ENCODE data around the gene VPS26A.
A peak's percentile ranks its signal among the peaks of the same experiment; 100 is the strongest.
"Not testable (repeated sequence)": the region's sequence is repeated elsewhere in the genome, so short reads cannot be mapped to it uniquely, and the experiment has no call there.

VPS26A gene

GRCh38 chr10:69107176-69107490 is 16.8 kb upstream of the VPS26A start:
- no peaks in the 10 kb centered on the region for H3K27me3 ChIP-seq (ENCODE audit: control insufficient read depth, insufficient read depth, low read length)
- no peak overlapping the region for H3K9ac ChIP-seq (ENCODE audit: low read depth, low read length)
- H3K4me3 ChIP-seq (ENCODE audit: low read depth, low read length) = no peak overlapping the region
- H3K36me3 ChIP-seq (ENCODE audit: control insufficient read depth, insufficient read depth, low read length) = no peaks in the 10 kb centered on the region
- H3K4me1 ChIP-seq (ENCODE audit: control insufficient read depth, insufficient read depth, low read length) = no peaks in the 10 kb centered on the region
- H3K9me3 ChIP-seq (ENCODE audit: control insufficient read depth, insufficient read depth, low read length) = no peaks in the 10 kb centered on the region

- no peak overlapping the region for H3K4me3 ChIP-seq (ENCODE audit: low read depth, low read length)
Observed at GRCh38 chr10:69107699-69108098, 16.3 kb upstream of the VPS26A start.

GRCh38 chr10:69119896-69120295 is 4.1 kb upstream of the VPS26A start:
- Histone ChIP-seq H3K36me3 (ENCODE audit: control insufficient read depth, insufficient read depth, low read length) (no peaks in the 10 kb centered on the region), H3K9ac (ENCODE audit: low read depth, low read length) (no peak overlapping the region), H3K27me3 (ENCODE audit: control insufficient read depth, insufficient read depth, low read length) (no peaks in the 10 kb centered on the region)

More at GRCh38 chr10:69107699-69108098, 16.3 kb upstream of the VPS26A start:
- Histone ChIP-seq H3K9ac (ENCODE audit: low read depth, low read length) (no peak overlapping the region), H3K9me3 (ENCODE audit: control insufficient read depth, insufficient read depth, low read length) (no peaks in the 10 kb centered on the region), H3K4me1 (ENCODE audit: control insufficient read depth, insufficient read depth, low read length) (no peaks in the 10 kb centered on the region), H3K36me3 (ENCODE audit: control insufficient read depth, insufficient read depth, low read length) (no peaks in the 10 kb centered on the region), H3K27me3 (ENCODE audit: control insufficient read depth, insufficient read depth, low read length) (no peaks in the 10 kb centered on the region)

GRCh38 chr10:69123306-69123746 is 652 bp upstream of the VPS26A start:
- H3K4me1 ChIP-seq (ENCODE audit: control insufficient read depth, insufficient read depth, low read length) = peaks cover 2% of the 10 kb centered on the region
- no peaks in the 10 kb centered on the region for H3K9me3 ChIP-seq (ENCODE audit: control insufficient read depth, insufficient read depth, low read length)
- H3K4me3 ChIP-seq (ENCODE audit: low read depth, low read length) = peak overlapping the region; percentile 95
- no peaks in the 10 kb centered on the region for H3K36me3 ChIP-seq (ENCODE audit: control insufficient read depth, insufficient read depth, low read length)
- no peaks in the 10 kb centered on the region for H3K27me3 ChIP-seq (ENCODE audit: control insufficient read depth, insufficient read depth, low read length)
- peak overlapping the region; percentile 92 for H3K9ac ChIP-seq (ENCODE audit: low read depth, low read length)

More at GRCh38 chr10:69119896-69120295, 4.1 kb upstream of the VPS26A start:
- Histone ChIP-seq H3K4me3 (ENCODE audit: low read depth, low read length) (no peak overlapping the region), H3K4me1 (ENCODE audit: control insufficient read depth, insufficient read depth, low read length) (peaks cover 2% of the 10 kb centered on the region), H3K9me3 (ENCODE audit: control insufficient read depth, insufficient read depth, low read length) (no peaks in the 10 kb centered on the region)

GRCh38 chr10:69124563-69125268 is 738 bp downstream of the VPS26A start:
- no peaks in the 10 kb centered on the region for H3K27me3 ChIP-seq (ENCODE audit: control insufficient read depth, insufficient read depth, low read length)

GRCh38 chr10:69125554-69125953 is 1.6 kb downstream of the VPS26A start:
- Histone ChIP-seq H3K27me3 (ENCODE audit: control insufficient read depth, insufficient read depth, low read length) (no peaks in the 10 kb centered on the region), H3K36me3 (ENCODE audit: control insufficient read depth, insufficient read depth, low read length) (no peaks in the 10 kb centered on the region), H3K9ac (ENCODE audit: low read depth, low read length) (no peak overlapping the region), H3K9me3 (ENCODE audit: control insufficient read depth, insufficient read depth, low read length) (no peaks in the 10 kb centered on the region), H3K4me1 (ENCODE audit: control insufficient read depth, insufficient read depth, low read length) (peaks cover 2% of the 10 kb centered on the region), H3K4me3 (ENCODE audit: low read depth, low read length) (peak overlapping the region; percentile 93)

More at GRCh38 chr10:69124563-69125268, 738 bp downstream of the VPS26A start:
- H3K9me3 ChIP-seq (ENCODE audit: control insufficient read depth, insufficient read depth, low read length) = no peaks in the 10 kb centered on the region
- H3K4me3 ChIP-seq (ENCODE audit: low read depth, low read length) = peak overlapping the region; percentile 93
- peak overlapping the region; percentile 91 for H3K9ac ChIP-seq (ENCODE audit: low read depth, low read length)
- H3K4me1 ChIP-seq (ENCODE audit: control insufficient read depth, insufficient read depth, low read length) = peaks cover 2% of the 10 kb centered on the region
- no peaks in the 10 kb centered on the region for H3K36me3 ChIP-seq (ENCODE audit: control insufficient read depth, insufficient read depth, low read length)

- H3K36me3 ChIP-seq (ENCODE audit: control insufficient read depth, insufficient read depth, low read length) = no peaks in the 10 kb centered on the region
- H3K27me3 ChIP-seq (ENCODE audit: control insufficient read depth, insufficient read depth, low read length) = no peaks in the 10 kb centered on the region
- H3K4me1 ChIP-seq (ENCODE audit: control insufficient read depth, insufficient read depth, low read length) = no peaks in the 10 kb centered on the region
- H3K4me3 ChIP-seq (ENCODE audit: low read depth, low read length) = no peak overlapping the region
- no peaks in the 10 kb centered on the region for H3K9me3 ChIP-seq (ENCODE audit: control insufficient read depth, insufficient read depth, low read length)
- no peak overlapping the region for H3K9ac ChIP-seq (ENCODE audit: low read depth, low read length)
Observed at GRCh38 chr10:69130251-69130650, 6.3 kb downstream of the VPS26A start.

GRCh38 chr10:69139961-69140360 is 16.0 kb downstream of the VPS26A start:
- H3K4me1 ChIP-seq (ENCODE audit: control insufficient read depth, insufficient read depth, low read length) = no peaks in the 10 kb centered on the region
- no peaks in the 10 kb centered on the region for H3K36me3 ChIP-seq (ENCODE audit: control insufficient read depth, insufficient read depth, low read length)
- no peaks in the 10 kb centered on the region for H3K9me3 ChIP-seq (ENCODE audit: control insufficient read depth, insufficient read depth, low read length)
- no peaks in the 10 kb centered on the region for H3K27me3 ChIP-seq (ENCODE audit: control insufficient read depth, insufficient read depth, low read length)
- no peak overlapping the region for H3K4me3 ChIP-seq (ENCODE audit: low read depth, low read length)
- no peak overlapping the region for H3K9ac ChIP-seq (ENCODE audit: low read depth, low read length)

GRCh38 chr10:69141304-69141703 is 17.3 kb downstream of the VPS26A start:
- no peaks in the 10 kb centered on the region for H3K36me3 ChIP-seq (ENCODE audit: control insufficient read depth, insufficient read depth, low read length)
- H3K9ac ChIP-seq (ENCODE audit: low read depth, low read length) = no peak overlapping the region

GRCh38 chr10:69142074-69142473 is 18.1 kb downstream of the VPS26A start:
- H3K4me3 ChIP-seq (ENCODE audit: low read depth, low read length); H3K27me3 ChIP-seq (ENCODE audit: control insufficient read depth, insufficient read depth, low read length); H3K4me1 ChIP-seq (ENCODE audit: control insufficient read depth, insufficient read depth, low read length); H3K36me3 ChIP-seq (ENCODE audit: control insufficient read depth, insufficient read depth, low read length); H3K9ac ChIP-seq (ENCODE audit: low read depth, low read length); H3K9me3 ChIP-seq (ENCODE audit: control insufficient read depth, insufficient read depth, low read length): not testable (repeated sequence)

More at GRCh38 chr10:69141304-69141703, 17.3 kb downstream of the VPS26A start:
- Histone ChIP-seq H3K27me3 (ENCODE audit: control insufficient read depth, insufficient read depth, low read length) (no peaks in the 10 kb centered on the region), H3K4me3 (ENCODE audit: low read depth, low read length) (no peak overlapping the region), H3K4me1 (ENCODE audit: control insufficient read depth, insufficient read depth, low read length) (no peaks in the 10 kb centered on the region), H3K9me3 (ENCODE audit: control insufficient read depth, insufficient read depth, low read length) (no peaks in the 10 kb centered on the region)

- Histone ChIP-seq H3K9me3 (ENCODE audit: control insufficient read depth, insufficient read depth, low read length) (no peaks in the 10 kb centered on the region), H3K36me3 (ENCODE audit: control insufficient read depth, insufficient read depth, low read length) (no peaks in the 10 kb centered on the region), H3K4me1 (ENCODE audit: control insufficient read depth, insufficient read depth, low read length) (no peaks in the 10 kb centered on the region), H3K27me3 (ENCODE audit: control insufficient read depth, insufficient read depth, low read length) (no peaks in the 10 kb centered on the region), H3K9ac (ENCODE audit: low read depth, low read length) (no peak overlapping the region), H3K4me3 (ENCODE audit: low read depth, low read length) (no peak overlapping the region)
Observed at GRCh38 chr10:69142983-69143382, 19.0 kb downstream of the VPS26A start.

- H3K4me3 ChIP-seq (ENCODE audit: low read depth, low read length) = no peak overlapping the region
- no peaks in the 10 kb centered on the region for H3K4me1 ChIP-seq (ENCODE audit: control insufficient read depth, insufficient read depth, low read length)
- no peaks in the 10 kb centered on the region for H3K9me3 ChIP-seq (ENCODE audit: control insufficient read depth, insufficient read depth, low read length)
- no peak overlapping the region for H3K9ac ChIP-seq (ENCODE audit: low read depth, low read length)
- no peaks in the 10 kb centered on the region for H3K36me3 ChIP-seq (ENCODE audit: control insufficient read depth, insufficient read depth, low read length)
- no peaks in the 10 kb centered on the region for H3K27me3 ChIP-seq (ENCODE audit: control insufficient read depth, insufficient read depth, low read length)
Observed at GRCh38 chr10:69145329-69145728, 21.4 kb downstream of the VPS26A start.
